Esophagus squamous epithelium (tissue), 5 donors: ENCODE results near the gene PLBD1. TPM values are rescaled to one million over a fixed set of nuclear protein-coding genes. Genes with fewer than 3 reads are reported as not detected.

Experiments
- DNase-seq: peaks from one replicate; lab custom pipeline; 2025; lab: John Stamatoyannopoulos, UW
- H3K27ac ChIP-seq, 4 donors: fragments of 200-600 bp; sonication (generic); one replicate each; pipeline ENCODE4 v1.5.1; 2016 to 2019; ENCODE audit warnings: mild to moderate bottlenecking in 1 of 4
- H3K27me3 ChIP-seq, 4 donors: fragments of 200-600 bp; sonication (generic); 1 replicate in 3 of 4; 2 replicates in 1 of 4; pipeline versions ENCODE4 v1.5.1 to v1.6.0; 2017 to 2021; ENCODE audit warnings: antibody characterized with exemption in 1 of 4
- H3K36me3 ChIP-seq, 3 donors: fragments of 200-600 bp; sonication (generic); one replicate each; pipeline ENCODE4 v1.5.1; 2016 to 2019
- H3K4me1 ChIP-seq, 3 donors: fragments of 200-600 bp; sonication (generic); one replicate each; pipeline ENCODE4 v1.5.1; 2017 to 2019
- H3K4me3 ChIP-seq, 4 donors: fragments of 200-600 bp; sonication (generic); 1 replicate in 3 of 4; 2 replicates in 1 of 4; pipeline ENCODE4 v1.5.1; 2016 to 2019; ENCODE audit warnings: mild to moderate bottlenecking in 2 of 4, moderate library complexity in 1 of 4
- H3K9me3 ChIP-seq, 3 donors: fragments of 200-600 bp; sonication (generic); one replicate each; pipeline ENCODE4 v1.5.1; 2016 to 2019
- CTCF ChIP-seq, 6 experiments: fragments of 450-650 bp in 4 of 6; fragments of 200-600 bp in 2 of 6; sonication (generic) in 2 of 6; IDR thresholded peaks; one replicate each; pipeline ENCODE4 v1.5.1; 2016 to 2019; ENCODE audit warnings: antibody characterized with exemption in 6 of 6, mild to moderate bottlenecking in 4 of 6, moderate library complexity in 4 of 6
- POLR2A ChIP-seq, 4 donors: fragments of 450-650 bp; IDR thresholded peaks; one replicate each; pipeline ENCODE4 v1.6.1; 2017; ENCODE audit warnings: antibody characterized with exemption in 4 of 4, mild to moderate bottlenecking in 4 of 4, moderate library complexity in 3 of 4
- WGBS, 2 donors: methylation state at CpG; one replicate each; pipeline ENCODE4 v1.1.5; 2018; 5-methylcytosine and 5-hydroxymethylcytosine counted together
- intact Hi-C: fragments of 100-400 bp; cut with DNase I; formaldehyde crosslinking; loops from one replicate; pipeline ENCODE4 v1.15.0; 2022
- total RNA-seq, 4 donors: library from RNA; depleted of rRNA; stranded (reverse); fragments of >200 nt; gene quantifications; one replicate each; pipeline ENCODE4 v1.1.0, GENCODE V29; 2016
- donor health status: DM: yes; HTN: yes; CAD: no.

PLBD1 gene
- total RNA-seq, 4 donors from 2014 or later, result 32.4 to 71.8 (median 56.5) TPM

DNA sequence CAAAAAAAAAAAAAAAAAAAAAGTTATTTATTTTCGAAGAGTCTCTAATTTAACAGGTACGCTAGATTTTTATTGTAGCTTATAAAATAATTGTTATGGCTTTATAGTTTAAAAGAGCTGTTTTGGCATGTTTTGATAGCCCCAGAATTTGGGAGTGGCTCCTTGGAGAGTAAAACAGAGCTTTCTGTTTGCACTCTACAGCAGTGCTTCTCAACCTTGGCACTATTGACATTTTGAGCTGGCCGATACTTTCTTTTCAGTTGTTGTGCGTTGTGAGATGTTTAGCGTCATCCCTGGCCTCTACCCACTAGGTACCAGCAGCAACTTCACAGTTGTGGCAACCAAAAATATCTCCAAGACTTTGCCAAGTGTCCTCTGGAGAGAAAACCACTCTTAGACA, 30.6 kb downstream of the PLBD1 start:
- 90 to 93% methylated on average over 5 of the region's 5 CpGs for WGBS, 2 donors
- H3K27ac ChIP-seq, result no peak overlapping the region

DNA sequence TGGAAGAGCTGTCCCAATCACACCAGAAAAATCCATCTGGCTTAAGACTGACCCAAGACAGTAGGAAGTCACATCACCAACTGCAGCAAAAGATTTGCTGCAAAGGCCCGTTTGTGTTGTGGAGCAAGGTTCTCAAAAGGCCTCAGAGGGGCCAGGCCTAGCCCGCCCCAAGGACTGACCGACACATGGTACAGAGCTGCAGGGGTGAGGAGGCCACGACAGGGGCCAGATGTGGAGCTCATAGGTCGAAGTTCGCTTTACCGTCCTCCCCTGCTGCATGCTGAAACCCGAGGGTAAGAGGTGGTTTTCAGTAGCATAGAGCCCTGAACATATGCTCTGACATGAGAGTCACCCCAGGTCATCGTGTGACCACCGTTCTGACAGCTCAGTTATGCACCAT, 35.5 kb downstream of the PLBD1 start:
- Histone ChIP-seq H3K27ac (no peak overlapping the region), H3K9me3 (no peaks in the 10 kb centered on the region), H3K4me3 (no peak overlapping the region), H3K27me3 (no peaks in the 10 kb centered on the region), H3K36me3 (peaks cover 0 to 38% (median 0%) of the 10 kb centered on the region in 3 donors), H3K4me1 (no peaks in the 10 kb centered on the region)
- TF ChIP-seq POLR2A (IDR thresholded peaks at IDR 0.05), result no peak
- no peak for TF ChIP-seq CTCF (IDR thresholded peaks at IDR 0.05)
- WGBS, 2 donors, result 83 to 88% methylated on average over 5 to 6 of the region's 10 CpGs
- no peak for DNase-seq
- intact Hi-C loops, result no loop called here

More for the DNA sequence above, 30.6 kb downstream of the PLBD1 start:
- Histone ChIP-seq H3K4me3 (no peak overlapping the region), H3K27me3 (no peaks in the 10 kb centered on the region), H3K9me3 (no peaks in the 10 kb centered on the region), H3K36me3 (peaks cover 0 to 52% (median 0%) of the 10 kb centered on the region in 3 donors), H3K4me1 (no peaks in the 10 kb centered on the region)
- TF ChIP-seq POLR2A (IDR thresholded peaks at IDR 0.05) (no peak), CTCF (IDR thresholded peaks at IDR 0.05) (no peak)
- DNase-seq, result no peak
- intact Hi-C loops, result no loop called here

DNA sequence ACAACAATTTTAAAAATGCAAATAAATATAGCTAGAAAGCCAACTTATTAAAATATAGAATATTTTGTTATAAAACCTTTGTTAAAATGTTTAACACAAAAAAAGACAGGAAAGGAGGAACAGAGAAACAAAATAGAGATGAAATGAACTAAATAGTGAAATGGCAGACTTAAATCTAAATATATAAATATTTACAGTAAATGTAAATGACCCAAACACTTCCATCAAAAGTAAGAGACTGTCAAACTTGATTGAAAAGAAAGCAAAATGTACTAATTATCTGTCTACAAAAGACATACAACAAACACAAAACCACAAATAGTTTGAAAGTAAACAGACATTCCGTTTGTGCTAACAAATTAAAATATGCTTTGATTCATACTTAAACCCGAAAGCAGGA, 41.7 kb downstream of the PLBD1 start:
- Histone ChIP-seq H3K27me3 (no peaks in the 10 kb centered on the region), H3K36me3 (peaks cover 0 to 20% (median 0%) of the 10 kb centered on the region in 3 donors), H3K4me3 (no peak overlapping the region), H3K9me3 (peaks cover 2 to 37% (median 13%) of the 10 kb centered on the region in 3 donors), H3K4me1 (no peaks in the 10 kb centered on the region), H3K27ac (no peak overlapping the region)
- no peak for TF ChIP-seq CTCF (IDR thresholded peaks at IDR 0.05)
- no peak for TF ChIP-seq POLR2A (IDR thresholded peaks at IDR 0.05)
- DNase-seq, result no peak
- 92 to 95% methylated on average over 2 of the region's 2 CpGs for WGBS, 2 donors
- intact Hi-C loops, result no loop called here

DNA sequence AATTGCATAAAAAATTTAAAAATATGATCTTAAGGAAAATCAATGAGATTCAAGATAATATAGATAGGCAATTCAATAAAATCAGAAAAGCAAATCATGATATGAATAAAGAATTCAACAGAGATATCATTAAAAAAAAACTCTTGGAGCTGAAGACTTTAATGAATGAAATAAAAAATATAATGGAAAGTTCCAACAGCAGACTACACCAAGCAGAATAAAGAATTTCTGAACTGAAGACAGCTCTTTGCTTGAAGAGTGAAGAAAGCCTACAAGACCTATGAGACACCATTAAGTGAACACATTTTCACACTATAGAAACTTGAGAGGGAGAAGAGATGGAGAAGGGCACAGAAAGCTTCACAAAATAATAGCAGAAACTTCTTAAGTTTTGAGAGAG, 45.9 kb downstream of the PLBD1 start:
- intact Hi-C loops, result no loop called here
- H3K9me3 ChIP-seq, result peaks cover 2 to 40% (median 13%) of the 10 kb centered on the region in 3 donors
- no peaks in the 10 kb centered on the region for H3K4me1 ChIP-seq
- H3K4me3 ChIP-seq, result no peak overlapping the region
- no peaks in the 10 kb centered on the region for H3K27me3 ChIP-seq
- peaks cover 0 to 38% (median 0%) of the 10 kb centered on the region in 3 donors for H3K36me3 ChIP-seq
- H3K27ac ChIP-seq, result no peak overlapping the region
- no peak for DNase-seq
- TF ChIP-seq CTCF (IDR thresholded peaks at IDR 0.05), result no peak
- TF ChIP-seq POLR2A (IDR thresholded peaks at IDR 0.05), result no peak

- no peaks in the 10 kb centered on the region for H3K9me3 ChIP-seq
- TF ChIP-seq CTCF (IDR thresholded peaks at IDR 0.05) (no peak), POLR2A (IDR thresholded peaks at IDR 0.05) (no peak)
- DNase-seq, result no peak
- H3K4me1 ChIP-seq, result peaks cover 0 to 24% (median 6%) of the 10 kb centered on the region in 3 donors
- H3K27me3 ChIP-seq, result no peaks in the 10 kb centered on the region
- H3K36me3 ChIP-seq, result peaks cover 0 to 28% (median 0%) of the 10 kb centered on the region in 3 donors
- WGBS, 2 donors, result 29 to 33% methylated on average over 1 of the region's 1 CpG
- no peak overlapping the region for H3K4me3 ChIP-seq
- intact Hi-C loops, result no loop called here
- peak overlapping the region in 3 of 4 donors; percentile 76 to 84 (median 77) for H3K27ac ChIP-seq
Observed at GRCh38 chr12:14514946-14515345, 52.7 kb downstream of the PLBD1 start.
